GM18505 (cell line): Measurements from ENCODE around the gene TRPM3.
A peak's percentile ranks its signal among the peaks of the same experiment; 100 is the strongest.
"Not testable (repeated sequence)": the region's sequence is repeated elsewhere in the genome, so short reads cannot be mapped to it uniquely, and the experiment has no call there.

Source experiments
- ATAC-seq: cut with Tn5 transposase; IDR thresholded peaks from one replicate; pipeline ENCODE4 v1.9.1; 2021; ENCODE audit not compliant: unreplicated experiment
- POLR2A ChIP-seq: IDR thresholded peaks from 4 replicates; pipeline ENCODE4 v1.6.1; 2011; ENCODE audit warnings: borderline replicate concordance; ENCODE audit not compliant: insufficient read depth, insufficient read length; ENCODE audit errors: extremely low read depth

The TRPM3 gene

GRCh38 chr9:71003346-71003745 is 118.1 kb downstream of the TRPM3 start:
- TF ChIP-seq POLR2A, result no peak
- no peak for ATAC-seq

- no peak for TF ChIP-seq POLR2A
- peak; percentile 53 for ATAC-seq
Observed at GRCh38 chr9:71001780-71002386, 119.5 kb downstream of the TRPM3 start.

GRCh38 chr9:70998962-70999361 is 122.5 kb downstream of the TRPM3 start:
- no peak for ATAC-seq
- TF ChIP-seq POLR2A, result no peak

DNA sequence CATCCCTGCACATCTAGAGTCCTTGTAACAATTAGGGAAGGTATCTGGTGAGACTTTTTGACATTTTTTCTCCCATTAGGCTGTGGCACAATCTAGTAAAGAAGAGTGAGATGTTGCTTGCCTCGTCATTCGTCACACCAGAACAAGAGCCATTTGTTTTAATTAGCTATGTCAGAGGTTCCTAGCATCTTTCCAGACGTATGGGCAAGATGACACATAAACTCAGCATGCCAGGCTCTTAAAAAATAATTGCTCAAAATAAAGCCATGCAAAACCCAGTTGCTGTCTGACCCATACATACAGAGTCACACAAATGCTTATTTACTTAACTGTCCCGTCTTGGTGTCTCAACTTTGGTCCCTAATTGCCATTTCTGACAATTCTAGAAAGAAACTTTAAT is 125.9 kb downstream of the TRPM3 start:
- TF ChIP-seq POLR2A, result no peak
- no peak for ATAC-seq

- no peak for ATAC-seq
Observed at GRCh38 chr9:70994582-70994981, 126.8 kb downstream of the TRPM3 start.

GRCh38 chr9:70988551-70988950 is 132.9 kb downstream of the TRPM3 start:
- ATAC-seq, result no peak
- TF ChIP-seq POLR2A, result no peak

More at GRCh38 chr9:70994582-70994981, 126.8 kb downstream of the TRPM3 start:
- no peak for TF ChIP-seq POLR2A

DNA sequence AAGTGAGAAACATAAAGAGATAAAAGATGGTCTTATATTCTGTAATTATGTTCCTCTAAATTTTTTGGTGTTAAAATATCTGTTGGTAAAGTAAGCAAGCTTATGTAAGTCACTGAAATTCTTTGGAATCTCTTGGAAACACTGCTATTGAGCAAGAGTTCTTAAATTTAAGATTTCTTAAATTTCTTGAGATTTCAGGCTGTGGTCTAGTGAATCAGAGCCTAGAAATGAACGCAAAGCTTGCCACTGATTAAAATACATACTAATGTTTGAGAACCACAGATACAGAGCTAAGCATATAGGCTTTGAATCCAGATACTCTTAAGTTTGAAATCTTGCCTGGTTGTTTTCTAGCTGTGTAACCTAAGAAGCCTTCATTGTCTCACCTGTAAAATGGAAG is 133.4 kb downstream of the TRPM3 start:
- no peak for TF ChIP-seq POLR2A
- no peak for ATAC-seq

GRCh38 chr9:70986984-70987383 is 134.4 kb downstream of the TRPM3 start:
- no peak for TF ChIP-seq POLR2A
- no peak for ATAC-seq

- no peak for ATAC-seq
- TF ChIP-seq POLR2A, result no peak
Observed at GRCh38 chr9:70983723-70984295, 137.6 kb downstream of the TRPM3 start.

GRCh38 chr9:70981312-70981711 is 140.1 kb downstream of the TRPM3 start:
- no peak for TF ChIP-seq POLR2A
- no peak for ATAC-seq

GRCh38 chr9:70979966-70980365 is 141.5 kb downstream of the TRPM3 start:
- TF ChIP-seq POLR2A, result no peak
- no peak for ATAC-seq

GRCh38 chr9:70978085-70978484 is 143.3 kb downstream of the TRPM3 start:
- no peak for ATAC-seq
- no peak for TF ChIP-seq POLR2A

- no peak for ATAC-seq
- no peak for TF ChIP-seq POLR2A
Observed at GRCh38 chr9:70975821-70976220, 145.6 kb downstream of the TRPM3 start.

DNA sequence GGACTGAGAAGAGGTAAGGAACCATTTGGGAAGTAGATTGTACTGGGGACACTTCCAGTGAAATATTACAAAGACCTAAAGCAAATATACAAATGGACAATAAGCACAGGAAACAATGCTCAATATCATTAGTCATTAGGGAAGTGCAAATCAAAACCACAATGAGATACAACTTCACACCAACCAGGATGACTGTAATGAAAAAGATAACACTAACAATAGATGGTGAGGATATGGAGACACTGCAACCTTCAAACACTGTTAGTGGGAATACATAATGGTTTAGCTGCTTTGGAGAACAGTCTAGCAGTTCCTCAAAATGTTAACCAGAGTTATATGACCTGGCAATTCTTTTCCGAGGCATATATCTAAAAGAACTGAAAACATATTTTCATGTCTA is 149.7 kb downstream of the TRPM3 start:
- no peak for ATAC-seq
- TF ChIP-seq POLR2A, result no peak

GRCh38 chr9:70966380-70966779 is 155.0 kb downstream of the TRPM3 start:
- not testable (repeated sequence) for ATAC-seq
